ENCODE data around the gene FBRSL1. TPM values are rescaled to one million over a fixed set of nuclear protein-coding genes. Genes with fewer than 3 reads are reported as not detected.

The FBRSL1 gene
- polyA plus RNA-seq, 1 donor = 58.3 TPM

DNA sequence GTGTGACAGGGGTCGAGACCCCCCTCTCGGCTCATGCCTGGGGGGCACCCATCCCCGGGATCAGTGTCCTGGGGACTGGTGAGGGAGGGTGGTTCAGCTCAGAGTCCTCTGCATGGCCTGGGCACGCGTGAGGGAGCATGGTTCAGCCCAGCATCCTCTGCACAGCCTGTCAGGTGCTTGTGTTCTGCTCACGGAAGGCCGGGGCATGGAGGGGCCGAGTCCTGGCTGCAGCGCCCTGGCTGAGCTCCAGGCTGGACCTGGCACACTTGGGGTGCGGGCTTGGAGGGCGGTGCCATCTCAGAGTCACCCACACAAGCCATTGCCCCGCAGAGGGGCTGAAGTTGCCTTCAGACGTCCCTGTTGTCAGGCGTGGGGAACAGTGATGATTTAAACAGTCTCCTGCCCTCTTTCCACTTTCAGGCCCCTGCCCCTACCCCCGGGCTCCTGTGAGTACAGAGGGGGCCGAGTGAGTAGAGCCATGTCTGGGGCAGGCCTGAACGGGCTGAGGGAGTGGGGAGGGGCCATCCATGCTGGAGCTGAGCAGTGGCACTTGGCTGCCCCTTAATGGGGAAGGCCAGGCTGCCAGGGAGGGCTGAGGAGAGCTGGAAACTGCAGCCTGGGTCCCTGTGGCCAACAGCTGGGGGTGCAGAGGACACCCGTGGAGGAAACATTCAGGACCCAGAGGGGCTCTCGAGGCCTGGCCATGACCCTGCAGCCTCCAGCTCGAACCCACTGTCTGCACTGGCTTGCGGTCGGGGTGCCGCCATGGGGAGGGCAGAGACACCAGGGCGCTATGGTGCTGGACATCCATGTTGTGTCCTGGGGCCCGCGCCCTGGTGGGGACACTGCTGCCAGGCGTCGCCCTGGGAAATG lies 22.5 kb downstream of the FBRSL1 start:
- DNase-seq = no peak

DNA sequence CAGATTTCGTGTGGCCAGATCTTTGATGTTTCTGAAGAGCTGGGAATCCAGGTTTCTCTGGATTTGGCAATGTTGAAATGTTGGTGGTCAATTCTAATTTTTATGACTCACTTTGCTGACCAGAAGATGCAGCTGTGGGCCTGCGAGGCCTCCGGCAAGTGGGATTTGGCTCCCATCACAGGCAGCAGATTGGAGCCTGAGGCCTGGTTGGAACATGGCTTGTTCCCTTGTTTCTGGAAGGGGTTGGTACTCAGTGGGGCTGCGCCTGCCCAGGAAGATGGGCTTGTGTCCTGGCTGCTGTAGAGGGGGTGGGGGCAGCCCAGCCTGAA lies 23.1 kb downstream of the FBRSL1 start:
- DNase-seq = no peak

DNA sequence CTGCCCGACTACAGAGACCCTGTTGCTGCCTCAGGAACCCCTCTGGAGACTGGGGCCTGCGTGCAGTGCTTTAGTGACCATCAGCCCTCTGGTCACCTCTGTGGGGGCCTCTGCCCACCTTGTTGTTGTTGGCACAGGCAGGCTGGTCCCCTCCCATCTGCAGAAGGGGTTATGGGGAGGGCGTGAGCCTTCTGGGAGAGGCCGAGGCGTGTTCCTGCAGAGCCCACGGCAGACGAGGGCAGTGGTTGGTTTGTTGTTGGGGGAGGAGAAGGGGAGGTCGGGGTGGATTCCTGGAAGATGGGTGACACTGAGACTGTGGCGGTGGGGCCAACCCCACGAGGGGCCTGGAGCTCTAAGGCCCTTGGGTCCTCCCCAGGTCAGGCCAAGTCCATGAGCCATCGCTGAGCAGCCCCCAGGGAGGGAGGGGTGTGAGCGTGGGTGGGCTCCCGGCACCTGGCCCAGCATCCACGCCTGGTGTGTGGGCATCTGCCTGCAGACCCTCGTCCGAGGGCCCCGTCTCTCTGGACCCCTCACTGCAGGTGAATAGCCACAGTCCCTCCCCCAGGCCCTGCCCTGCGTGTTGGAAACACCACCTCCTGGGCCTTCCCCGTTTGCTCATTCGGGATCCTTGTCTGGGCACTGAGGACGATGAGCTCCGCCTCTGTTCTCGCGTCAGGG lies 23.6 kb downstream of the FBRSL1 start:
- no peak for DNase-seq

DNA sequence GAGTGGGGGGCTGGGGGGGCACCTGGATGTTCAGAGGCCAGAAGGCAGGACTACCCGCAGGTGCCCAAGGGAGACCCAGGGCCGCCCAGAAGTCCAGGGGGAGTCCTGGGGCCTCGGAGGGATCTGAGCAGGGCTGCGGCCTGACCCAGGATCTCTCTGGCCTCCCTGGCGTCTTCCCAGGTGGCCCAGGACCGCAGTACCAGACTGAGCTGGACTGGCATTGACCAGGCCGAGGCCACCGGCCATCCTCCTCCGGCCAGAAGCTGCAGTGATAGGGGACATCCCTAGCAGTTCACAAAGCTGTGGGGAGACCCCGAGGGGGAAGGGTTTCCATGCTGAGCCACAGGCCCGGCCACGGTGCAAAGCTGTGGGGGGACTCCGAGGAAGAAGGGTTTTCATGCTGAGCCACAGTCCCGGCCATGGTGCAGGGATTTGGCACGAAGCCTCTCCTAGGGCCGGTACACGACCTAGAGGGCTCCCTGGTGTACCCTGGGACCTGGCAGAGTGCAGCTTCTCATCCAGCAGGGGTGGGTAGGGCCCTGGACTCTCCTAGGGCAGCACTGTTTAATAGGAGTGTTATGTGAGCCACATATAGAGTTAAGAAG lies 24.4 kb downstream of the FBRSL1 start:
- no peak for DNase-seq

DNA sequence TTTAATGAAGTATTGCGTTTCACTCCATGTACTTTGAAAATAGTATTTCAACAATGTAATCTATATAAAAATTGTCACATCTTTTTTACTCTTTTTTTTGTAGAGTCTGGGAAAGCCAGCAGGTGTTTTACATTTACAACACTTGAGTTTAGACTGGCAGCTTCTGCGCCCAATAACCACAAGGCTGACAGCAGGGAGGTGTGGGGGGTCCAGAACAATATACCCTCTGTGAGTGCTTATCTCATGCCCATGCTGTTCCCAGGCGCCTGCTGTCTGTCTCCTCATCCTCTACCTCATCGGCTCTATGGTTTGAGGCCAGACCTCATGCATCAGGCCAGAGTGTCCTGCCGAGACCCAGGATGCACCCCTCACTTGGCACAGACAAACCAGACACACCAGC lies 24.9 kb downstream of the FBRSL1 start:
- DNase-seq = no peak

DNA sequence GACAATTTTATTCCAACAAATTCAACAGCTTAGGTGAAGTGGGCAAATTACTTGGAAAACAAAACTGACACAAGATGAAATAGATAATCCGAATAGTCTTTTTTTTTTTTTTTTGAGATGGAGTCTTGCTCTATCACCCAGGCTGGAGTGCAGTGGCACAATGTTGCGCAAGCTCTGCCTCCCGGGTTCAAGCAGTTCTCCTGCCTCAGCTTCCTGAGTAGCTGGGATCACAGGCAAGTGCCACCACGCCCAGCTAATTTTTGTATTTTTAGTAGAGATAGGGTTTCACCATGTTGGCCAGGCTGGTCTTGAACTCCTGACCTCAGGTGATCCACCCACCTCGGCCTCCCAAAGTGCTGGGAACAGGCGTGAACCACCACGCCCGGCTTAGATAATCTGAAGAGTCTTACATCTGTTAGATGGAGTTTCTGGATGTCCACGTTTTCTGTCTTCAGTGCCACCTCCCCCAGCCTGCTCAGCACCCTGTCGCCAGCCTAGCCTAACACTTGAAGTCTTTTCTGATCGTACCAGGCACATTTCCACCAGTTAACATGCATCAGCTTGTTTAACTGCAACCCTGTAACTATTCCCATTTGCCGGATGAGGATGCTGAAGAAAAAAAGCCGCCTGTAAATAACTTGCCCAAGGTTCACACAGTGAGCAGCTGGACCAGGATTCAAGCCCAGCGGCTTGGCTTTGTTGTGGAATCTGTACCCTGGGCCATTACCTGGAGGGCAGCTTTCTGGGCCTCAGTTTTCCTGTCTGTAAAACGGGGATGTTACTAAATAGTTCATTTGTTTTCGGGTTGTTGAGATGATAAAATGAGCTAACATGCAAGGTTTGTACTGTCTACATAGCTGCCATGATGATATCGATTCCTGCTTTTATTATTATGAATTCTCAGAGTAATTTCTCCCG lies 26.4 kb downstream of the FBRSL1 start:
- DNase-seq = no peak

DNA sequence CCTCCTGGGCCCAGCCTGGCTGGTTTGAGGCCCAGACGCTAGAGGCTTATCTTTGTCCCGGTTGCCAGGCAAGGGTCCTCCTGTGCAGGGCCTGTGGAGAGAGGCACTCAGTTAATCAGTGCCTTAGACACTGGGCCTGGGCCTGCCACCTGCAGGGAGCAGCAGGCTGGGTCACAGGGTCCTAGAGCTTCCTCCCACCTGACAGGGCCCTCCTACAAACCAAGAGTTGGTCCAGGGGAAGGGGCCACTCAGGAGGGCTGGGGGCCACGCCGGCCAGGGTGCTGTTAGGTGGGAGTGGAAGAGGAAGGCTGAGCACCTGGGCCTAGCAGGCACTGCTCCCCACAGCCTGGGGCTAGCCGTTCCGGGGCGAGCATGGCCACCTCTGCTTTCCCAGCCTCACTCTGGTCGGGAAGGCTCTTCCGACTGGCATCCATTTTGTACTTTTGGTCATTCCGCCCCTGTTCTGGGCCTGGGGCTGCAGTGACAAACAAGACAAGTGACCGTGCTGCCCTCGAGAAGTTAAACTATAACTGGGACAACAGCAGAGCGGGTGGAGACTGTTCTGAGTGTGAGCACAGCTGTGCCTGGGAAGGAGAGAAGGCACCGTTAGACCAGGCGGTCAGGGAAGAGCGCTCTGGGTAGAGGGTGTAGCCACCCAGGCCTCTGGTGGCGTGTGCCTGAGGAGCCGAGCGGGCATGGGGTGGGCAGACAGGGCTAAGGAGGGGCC lies 27.2 kb downstream of the FBRSL1 start:
- DNase-seq = no peak

DNA sequence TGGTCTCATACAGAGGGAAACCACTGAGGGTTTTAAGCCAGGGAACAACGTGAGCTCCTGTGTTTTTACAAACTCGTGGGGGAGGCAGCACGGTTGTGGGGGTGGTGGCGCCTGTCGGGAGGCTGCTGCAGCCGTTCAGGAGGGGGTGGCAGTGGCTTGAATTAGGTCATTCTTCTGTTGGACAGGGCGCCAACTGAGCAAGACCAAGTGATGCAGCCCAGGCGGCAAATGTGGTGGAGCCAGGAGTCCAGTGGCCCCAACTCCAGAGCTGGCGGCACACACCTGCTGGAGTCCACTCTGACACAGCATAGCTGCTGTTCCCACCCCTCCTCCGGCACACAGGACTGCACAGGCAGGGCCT lies 27.8 kb downstream of the FBRSL1 start:
- DNase-seq = no peak

DNA sequence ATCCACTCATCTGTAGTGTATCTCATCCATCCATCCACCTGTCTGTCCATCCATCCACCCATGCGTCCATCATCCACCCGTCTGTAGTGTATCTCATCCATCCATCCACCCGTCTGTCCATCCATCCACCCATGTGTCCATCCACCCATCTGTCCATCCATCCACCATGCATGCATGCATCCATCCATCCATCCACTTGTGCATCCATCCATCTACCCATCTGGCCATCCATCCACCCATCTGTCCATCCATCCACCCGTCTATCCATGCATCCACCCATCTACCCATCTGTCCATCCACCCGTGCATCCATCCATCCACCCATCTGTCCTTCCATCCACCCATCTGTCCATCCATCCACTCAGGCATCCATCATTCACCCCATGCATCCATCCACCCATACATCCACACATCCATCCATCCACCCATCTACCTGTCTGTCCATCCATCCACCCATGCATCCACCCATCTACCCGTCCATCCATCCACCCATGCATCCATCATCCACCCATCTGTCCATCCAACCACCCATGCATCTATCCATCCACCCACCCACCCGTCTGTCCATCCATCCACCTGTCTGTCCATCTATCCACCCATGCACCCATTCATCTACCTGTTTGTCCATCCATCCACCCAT lies 28.5 kb downstream of the FBRSL1 start:
- DNase-seq = no peak

DNA sequence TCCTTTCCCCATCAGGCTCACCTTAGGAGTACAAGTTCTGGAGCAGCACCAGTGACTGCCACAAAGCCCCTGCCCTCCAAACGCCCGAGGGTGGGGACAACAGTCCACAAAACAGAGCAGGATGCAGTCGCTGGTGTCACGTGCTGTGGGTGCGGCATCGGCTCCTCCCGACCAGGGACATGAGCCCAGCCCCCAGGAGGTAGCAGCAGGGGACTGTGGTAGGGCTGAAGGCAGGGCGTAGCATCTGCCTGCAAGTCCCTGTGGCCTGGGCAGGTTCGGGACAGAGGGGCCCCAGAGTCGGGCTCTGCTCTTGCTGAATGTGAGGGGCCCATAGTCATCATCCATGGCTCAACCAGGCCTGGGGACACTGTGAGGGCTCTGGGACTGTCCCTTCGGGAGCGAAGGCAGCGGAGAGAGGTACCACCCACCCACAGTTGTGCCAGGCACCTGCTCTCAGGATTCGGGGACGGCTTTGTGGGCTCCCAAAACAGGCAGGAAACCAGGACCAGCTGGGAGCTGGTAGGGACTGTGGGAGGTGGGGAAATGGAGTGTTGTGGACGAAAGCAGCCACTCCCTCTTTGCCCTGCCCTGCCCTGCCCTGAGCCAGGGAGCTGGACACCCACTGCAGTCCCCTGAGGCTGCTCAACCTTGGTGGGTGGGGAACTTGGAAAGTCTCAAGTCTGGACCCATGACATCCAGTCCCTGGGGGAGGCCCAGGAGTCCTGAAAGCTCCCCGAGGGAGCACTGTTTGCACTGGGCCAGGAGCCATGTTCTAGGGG lies 30.7 kb downstream of the FBRSL1 start:
- DNase-seq = no peak

DNA sequence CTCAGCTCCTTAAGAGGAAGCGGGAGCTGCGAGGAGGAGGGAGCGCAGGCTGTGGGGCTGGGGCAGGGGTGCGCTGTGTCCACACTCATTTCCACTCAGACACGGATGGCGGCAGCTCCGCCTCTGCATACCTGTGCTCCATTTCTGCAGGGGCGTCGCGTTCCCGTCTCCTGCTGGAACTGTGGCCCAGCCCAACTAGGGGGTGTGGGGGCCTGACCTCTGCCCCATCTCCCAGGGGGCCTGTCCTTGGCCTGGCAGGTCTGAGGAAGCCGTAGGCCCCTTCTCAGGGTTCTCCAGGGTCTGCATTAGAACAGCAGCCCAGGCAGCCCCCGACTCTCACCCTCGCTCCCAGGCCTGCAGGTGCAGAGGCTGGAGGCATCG lies 31.2 kb downstream of the FBRSL1 start:
- DNase-seq = no peak

DNA sequence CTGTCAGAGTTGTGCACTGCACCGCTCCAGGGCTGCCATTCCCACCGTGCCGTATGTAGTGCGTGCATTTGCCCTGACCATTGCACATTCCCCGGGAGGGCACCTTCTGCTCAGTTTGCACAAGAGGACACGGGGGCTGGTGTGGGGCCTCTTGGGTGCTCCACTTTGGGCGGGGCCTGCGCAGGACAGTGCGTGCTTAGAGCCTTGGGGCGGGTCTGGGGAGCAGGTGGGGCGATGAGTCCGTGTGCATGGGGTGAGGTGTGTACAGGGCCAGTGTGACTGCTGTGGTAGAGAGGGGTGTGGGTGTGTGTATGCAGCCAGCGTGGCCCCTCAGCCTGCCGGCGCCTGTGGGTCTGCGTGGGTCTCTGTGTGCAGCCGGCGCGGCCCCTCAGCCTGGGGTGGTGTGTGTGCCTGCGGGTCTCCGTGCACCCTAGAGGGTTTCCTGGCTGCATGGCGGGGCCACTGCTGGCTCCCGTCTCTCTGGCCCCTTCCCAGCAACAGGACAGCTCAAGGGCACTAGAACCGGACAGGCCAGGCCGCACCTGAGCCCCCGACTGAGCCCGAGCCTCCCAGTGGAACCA lies 31.9 kb downstream of the FBRSL1 start:
- no peak for DNase-seq

DNA sequence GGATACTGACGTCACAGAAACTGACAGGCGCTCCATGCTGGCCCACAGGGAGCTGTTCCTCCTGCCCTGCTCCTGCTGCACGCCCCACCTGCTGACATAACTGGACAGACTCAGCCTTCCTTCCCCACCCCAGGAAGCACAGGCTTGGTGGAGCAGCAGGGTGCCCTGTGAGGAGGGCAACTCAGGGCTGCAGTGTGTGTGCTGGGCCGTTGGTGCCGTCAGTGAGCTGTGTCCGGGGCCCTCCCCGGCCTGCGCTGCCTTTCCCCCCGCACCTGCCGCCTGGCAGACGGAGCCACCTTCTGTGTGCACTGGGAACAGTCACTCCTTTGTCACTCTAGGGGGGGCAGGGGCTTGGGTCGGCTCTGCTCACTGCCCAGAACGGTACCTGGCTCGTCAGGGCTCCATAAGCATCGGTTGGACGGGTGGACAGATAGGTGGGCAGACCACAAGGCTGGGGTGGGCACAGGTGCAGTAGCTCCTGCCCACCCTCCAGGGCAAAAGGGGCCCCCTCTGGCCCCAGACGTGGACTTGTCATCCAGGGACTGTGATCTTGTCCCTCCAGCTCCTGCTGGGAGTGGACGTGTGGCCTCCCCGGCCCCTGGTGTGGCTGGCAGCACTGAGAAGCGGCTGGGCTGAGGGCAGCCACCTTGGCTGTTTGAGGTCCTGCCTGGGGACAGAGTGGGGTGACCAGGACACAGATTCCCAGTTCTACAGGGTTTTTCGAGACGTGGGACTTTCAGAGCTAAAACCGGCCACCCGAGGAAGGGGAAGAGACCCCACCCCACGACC lies 32.8 kb downstream of the FBRSL1 start:
- DNase-seq = no peak

DNA sequence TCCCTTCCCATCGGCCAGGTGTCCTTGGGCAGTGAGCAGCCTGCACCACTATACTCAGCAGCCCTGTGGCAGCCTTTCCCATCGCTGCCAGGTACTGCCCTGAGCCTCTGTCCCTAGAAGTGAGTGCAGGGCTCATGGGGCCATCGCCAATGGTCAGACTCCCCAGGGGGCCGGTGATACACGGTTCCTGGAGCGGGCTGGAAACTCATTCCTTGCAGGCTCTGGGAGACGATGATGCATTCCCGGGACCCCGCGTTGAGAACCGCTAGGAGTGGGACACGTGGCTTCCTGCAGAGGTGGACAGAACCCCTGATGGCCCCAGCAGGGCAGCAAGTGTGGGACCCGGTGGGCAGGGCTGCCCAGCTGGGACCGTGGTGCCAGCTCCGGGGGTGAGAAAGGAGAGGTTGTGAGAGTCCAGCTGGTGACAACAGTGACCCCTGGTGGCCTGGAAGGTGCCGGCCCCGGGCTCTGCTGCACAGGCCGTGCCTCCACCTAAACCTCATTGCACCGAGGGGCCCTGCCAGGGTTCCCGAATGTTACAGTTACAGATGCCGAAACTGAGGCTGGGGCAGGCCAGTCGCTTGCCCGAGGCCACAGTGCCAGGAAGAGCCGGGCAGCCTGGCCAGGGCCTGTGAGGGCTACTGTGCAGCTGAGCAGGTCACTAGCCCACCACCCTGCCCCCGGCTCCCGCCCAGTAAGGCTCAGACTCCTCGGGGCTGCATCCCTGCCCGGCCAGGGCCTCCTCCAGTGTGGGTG lies 33.8 kb downstream of the FBRSL1 start:
- peak; percentile 60 for DNase-seq

DNA sequence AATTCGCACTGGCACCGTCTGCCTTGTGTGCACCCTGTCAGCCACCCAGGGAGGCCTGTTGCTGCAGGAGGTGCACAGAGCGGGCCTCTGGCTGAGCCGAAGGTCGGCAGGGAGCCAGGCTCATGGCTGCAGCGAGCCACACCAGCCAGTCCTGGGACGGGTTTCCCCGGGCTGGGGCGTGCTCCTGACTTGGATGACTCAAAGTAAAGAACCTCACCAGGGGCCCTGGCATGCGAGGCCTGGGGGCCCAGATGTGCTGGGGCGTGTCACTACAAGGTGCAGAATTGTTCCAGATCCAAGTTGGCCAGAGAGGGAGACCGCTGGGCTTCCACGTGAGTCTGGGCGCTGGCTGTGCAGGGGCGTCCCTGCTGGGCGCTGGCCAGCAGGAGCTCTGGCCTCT lies 34.5 kb downstream of the FBRSL1 start:
- no peak for DNase-seq

DNA sequence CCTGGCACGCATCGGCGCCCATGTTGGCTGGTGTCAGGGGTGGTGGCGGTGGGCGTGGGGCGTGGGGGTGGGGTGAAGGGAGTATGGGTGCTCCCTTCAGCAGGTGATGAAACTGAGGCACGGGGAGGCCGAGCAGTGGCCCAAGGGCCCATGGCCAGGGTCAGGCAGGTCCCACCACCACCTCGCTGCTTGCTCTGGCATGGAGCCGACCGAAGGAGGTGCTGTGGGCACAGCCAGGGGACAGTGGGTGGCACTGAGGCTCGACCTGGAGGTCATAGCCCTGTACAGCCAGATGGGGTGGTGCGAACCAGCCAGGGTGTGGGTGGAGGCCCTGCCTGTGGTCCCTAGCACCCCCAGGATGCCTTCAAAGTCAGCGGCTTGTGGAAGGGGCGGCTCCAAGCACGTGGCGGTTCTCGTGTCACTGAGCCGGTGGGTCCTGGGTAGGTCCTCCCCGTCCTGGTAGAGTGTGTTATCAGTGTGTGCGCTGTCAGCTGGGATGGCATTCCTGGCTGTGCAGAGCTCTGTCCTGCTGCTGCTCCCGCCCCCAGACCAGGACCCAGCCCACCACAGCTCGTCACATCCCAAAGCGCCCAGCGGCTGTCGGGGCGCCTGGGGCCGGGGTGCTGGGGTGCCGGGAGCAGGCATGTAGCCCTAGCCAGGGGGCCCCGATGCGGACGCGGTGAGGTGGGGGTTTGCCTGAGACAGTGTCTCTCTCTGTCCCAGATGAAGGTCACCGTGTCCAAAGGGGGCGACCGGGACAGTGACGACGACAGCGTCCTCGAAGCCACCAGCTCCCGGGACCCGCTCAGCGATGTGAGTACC lies 35.3 kb downstream of the FBRSL1 start:
- no peak for DNase-seq

DNA sequence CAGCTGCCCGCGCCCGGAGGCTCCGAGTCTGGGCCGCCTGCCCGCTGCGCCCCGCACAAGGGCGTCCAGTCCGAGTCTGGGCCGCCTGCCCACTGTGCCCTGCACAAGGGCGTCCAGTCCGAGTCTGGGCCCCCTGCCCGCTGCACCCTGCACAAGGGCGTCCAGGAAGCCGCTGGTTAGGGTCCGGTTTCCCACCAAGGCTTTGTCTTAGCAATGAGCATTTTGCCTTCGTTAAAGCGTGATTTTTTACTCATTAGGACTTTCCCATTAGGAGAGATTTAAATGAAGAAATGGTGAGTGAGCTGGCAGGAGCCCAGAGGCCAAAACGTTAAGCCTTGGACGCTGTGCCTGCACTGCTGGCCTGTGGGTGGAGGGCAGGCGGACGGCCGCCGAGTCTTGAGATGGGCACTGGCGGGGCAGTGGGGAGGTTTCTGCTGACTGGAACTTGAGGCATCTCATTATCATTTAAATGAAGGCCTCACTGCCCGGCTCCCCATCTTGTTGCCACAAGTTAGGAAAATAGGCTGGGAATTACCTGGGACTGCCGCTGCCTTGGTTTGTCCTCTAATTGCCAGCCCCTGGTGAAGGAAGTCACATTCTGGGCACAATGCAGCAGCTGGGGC lies 36.0 kb downstream of the FBRSL1 start:
- no peak for DNase-seq

All from hindlimb muscle (tissue), 1 donor.